Measurements from ENCODE around the gene TIGD6.

The TIGD6 gene

GRCh38 chr5:150016537-150016936, 16.1 kb upstream of the TIGD6 start:
- DNase-seq (ENCODE audit: low spot score) = no peak

GRCh38 chr5:150015415-150015814, 15.0 kb upstream of the TIGD6 start:
- DNase-seq (ENCODE audit: low spot score) = no peak

- DNase-seq (ENCODE audit: low spot score) = no peak
Measured at GRCh38 chr5:150014456-150014855, 14.0 kb upstream of the TIGD6 start.

DNA sequence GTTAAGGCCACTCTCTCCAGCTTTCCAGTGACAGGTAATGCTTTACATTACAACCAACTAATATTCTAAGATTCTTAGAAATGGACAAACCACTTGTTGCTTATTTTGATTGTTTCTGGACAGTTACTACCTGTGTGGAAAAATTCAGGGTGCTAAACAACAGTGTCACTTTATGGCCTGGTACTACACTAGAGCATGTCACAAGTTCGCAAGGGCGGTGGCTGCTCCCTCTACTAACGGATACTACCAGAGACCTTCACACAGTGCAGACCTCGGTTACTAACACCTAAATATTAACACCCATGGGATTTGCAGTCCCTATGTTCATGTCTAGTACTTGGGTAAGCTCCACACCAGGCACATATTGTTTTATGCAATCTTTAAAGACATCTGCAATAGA, 13.5 kb upstream of the TIGD6 start:
- DNase-seq (ENCODE audit: low spot score) = no peak

- DNase-seq (ENCODE audit: low spot score) = no peak
Measured at GRCh38 chr5:150009671-150010387, 9.4 kb upstream of the TIGD6 start.

GRCh38 chr5:150007050-150007449, 6.6 kb upstream of the TIGD6 start:
- DNase-seq (ENCODE audit: low spot score) = no peak

- no peak for DNase-seq (ENCODE audit: low spot score)
Measured at GRCh38 chr5:150006318-150006717, 5.9 kb upstream of the TIGD6 start.

DNA sequence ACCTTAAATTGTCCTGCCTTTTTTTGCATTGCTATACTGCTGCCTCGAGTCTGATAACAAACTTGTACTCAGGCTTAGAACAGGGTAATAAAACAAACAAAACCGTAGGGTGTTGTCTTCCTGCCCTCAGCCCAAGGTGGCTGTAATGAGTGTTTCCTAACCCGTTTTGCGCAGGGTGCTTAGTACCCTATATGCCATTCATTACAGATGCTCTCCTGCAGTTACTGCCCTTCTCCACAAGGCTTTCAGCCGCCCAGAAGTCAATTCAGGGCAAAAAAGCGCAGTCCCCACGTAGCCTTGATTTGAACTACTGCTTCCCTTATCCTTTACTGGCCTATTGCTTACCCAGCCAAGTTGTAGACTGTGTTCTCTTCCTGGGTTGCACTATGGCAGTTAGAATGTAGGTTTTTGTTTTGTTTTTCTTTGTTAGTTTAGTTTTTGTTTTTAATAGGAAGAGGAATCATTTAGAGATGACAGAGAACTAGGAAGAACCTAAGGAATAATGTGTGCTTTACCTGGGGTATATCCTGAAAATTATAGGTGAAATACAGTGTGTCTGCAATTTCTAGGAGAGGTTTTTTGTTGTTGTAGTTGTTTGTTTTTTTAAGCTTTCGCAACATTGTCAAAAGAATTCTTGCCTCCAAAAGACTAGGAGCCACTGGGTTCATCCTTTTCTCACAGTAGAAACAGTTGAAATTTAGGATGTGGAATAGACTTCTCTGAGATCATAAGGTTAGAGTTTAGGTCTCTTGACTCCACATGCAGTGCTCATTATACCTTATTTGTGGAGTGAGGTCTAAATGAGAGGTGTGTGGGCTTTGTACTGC, 1.4 kb upstream of the TIGD6 start:
- peak; percentile 76 for DNase-seq (ENCODE audit: low spot score)

- DNase-seq (ENCODE audit: low spot score) = no peak
Measured at GRCh38 chr5:150000990-150001659, 671 bp upstream of the TIGD6 start.

DNA sequence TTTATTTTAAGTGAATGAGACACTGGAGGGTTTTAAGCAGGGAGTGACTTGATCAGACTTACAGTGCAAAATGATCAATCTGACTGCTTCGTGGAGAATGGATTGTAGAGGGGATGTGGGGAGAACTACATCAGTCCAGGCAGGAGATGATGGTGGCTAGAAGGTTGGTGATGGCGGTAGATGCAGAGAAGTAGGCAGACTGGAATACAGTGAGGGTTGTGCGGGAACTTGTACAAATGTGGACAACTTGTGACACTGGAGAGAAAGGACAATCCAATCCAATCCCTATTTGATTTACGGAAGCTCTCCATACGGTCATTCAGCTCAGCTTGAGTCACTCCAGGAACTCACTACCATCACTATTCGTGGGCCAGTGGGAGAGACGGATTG, 593 bp downstream of the TIGD6 start:
- peak; percentile 47 for DNase-seq (ENCODE audit: low spot score)

- no peak for DNase-seq (ENCODE audit: low spot score)
Measured at GRCh38 chr5:149999359-149999758, 1.1 kb downstream of the TIGD6 start.

DNA sequence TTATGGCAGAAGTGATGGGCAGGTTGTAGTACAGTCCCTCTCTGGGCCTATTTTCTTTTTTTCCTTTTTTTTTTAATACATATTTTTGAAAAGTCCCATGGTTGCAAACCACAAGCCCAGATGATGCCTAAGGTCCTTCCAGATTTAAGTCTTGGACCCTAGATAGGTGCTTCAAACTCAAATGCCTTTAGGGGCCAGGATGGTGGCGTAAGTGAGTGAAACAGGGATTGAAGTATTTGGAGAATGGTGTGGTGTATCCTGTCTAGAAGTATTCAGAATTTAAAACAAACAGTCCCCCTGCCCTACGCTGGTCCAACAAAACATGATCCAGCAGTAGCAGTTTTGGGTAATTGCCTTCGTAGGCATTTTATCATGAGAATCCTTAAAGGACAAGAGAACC, 2.2 kb downstream of the TIGD6 start:
- DNase-seq (ENCODE audit: low spot score) = no peak

DNA sequence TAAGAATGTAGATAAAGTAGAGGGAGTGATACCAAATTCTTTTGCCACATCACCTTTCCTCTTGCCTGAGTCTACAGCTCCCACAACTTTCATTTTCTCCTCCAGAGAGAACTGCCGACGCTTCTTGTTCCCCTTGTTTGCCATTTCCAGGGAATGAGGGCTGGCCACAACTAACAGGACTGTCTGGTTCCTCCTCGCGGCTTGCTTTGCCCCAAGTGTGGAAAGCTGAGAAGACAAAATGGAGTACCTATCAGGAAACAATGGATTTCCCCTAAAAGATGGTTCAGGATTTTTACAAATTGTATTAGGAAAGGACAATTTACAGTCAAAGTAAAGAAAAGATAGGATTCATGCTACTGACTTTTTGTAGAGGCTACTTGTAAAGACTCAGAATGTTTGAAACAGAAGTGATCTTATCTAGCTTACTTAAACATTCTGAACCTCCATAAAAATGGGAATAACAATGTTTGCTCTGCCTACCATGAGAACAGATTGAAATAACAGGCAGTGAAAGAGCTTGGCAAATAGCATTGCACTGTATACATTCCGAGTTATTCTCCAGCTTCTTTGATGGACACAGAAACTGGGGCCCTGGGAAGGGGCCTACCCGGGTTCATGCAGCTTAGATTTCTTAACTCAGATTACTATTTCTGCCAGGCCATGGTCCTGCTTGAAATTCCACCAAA, 4.1 kb downstream of the TIGD6 start:
- DNase-seq (ENCODE audit: low spot score) = no peak

- no peak for DNase-seq (ENCODE audit: low spot score)
Measured at GRCh38 chr5:149995385-149996204, 4.9 kb downstream of the TIGD6 start.

DNA sequence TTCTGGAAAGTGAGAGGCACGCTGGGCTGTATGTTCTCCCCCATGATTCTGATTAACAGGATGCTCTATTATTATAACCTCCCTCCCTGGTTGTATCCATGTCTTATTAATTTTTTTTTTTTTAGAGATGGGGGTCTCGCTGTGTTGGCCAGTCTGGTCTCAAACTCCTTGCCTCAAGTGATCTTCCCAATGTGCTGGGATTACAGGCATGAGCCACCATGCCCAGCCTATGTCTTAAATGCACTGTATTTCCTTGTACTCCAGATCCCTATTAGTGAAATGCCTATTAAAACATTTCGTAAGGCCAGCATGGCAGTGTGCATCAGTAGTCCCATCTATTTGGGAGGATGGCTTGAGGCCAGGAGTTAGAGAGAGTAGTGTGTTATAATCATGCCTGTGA, 7.0 kb downstream of the TIGD6 start:
- DNase-seq (ENCODE audit: low spot score) = no peak

GRCh38 chr5:149990518-149991376, 9.7 kb downstream of the TIGD6 start:
- DNase-seq (ENCODE audit: low spot score) = peak; percentile 52

DNA sequence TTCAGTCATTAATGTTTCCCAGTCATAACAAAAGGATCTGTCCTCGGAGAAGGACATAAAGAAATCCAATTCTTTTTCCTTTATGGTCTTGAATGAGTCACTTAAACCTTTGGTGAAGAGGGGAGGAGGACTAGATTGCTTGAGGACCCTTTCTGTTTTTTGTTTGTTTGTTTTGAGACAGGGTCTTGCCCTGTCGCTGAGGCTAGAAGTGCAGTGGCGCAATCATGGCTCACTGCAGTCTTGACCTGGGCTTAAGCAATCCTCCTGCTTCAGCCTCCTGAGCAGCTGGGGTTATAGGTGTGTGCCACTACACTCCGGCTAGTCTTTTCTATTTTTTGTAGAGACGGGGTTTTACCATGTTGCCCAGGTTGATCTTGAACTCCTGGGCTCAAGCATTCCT, 12.3 kb downstream of the TIGD6 start:
- no peak for DNase-seq (ENCODE audit: low spot score)

GRCh38 chr5:149982505-149982904, 17.9 kb downstream of the TIGD6 start:
- no peak for DNase-seq (ENCODE audit: low spot score)

DNA sequence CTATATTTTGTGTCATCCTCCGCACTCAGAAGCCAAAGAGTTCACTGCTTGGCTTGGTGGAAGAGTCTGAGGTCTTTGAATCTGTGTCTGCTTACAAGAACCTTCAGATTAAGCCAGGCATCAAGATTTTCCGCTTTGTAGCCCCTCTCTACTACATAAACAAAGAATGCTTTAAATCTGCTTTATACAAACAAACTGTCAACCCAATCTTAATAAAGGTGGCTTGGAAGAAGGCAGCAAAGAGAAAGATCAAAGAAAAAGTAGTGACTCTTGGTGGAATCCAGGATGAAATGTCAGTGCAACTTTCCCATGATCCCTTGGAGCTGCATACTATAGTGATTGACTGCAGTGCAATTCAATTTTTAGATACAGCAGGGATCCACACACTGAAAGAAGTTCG, 19.2 kb downstream of the TIGD6 start:
- DNase-seq (ENCODE audit: low spot score) = no peak

GRCh38 chr5:149979896-149980295, 20.6 kb downstream of the TIGD6 start:
- DNase-seq (ENCODE audit: low spot score) = no peak

GRCh38 chr5:149975409-149975808, 25.0 kb downstream of the TIGD6 start:
- DNase-seq (ENCODE audit: low spot score) = no peak

All from hepatic stellate cell (primary cell).